ENCODE results near the gene CABLES2.

GRCh38 chr20:62420846-62421715 lies 14.0 kb upstream of the CABLES2 start:
- no peak for TF ChIP-seq CTCF (IDR thresholded peaks at IDR 0.05)
- TF ChIP-seq EP300 (IDR thresholded peaks at IDR 0.05), result no peak
